SHP77 (cell line): ENCODE measurements around the gene WDR19.
A peak's percentile ranks its signal among the peaks of the same experiment; 100 is the strongest.

Experiments
- DNase-seq, 2 experiments: peaks; one replicate each; lab custom pipeline; 2025; lab: John Stamatoyannopoulos, UW

WDR19 gene

GRCh38 chr4:39303871-39304270 lies 121.5 kb downstream of the WDR19 start:
- no peak for DNase-seq

GRCh38 chr4:39304651-39305050 lies 122.3 kb downstream of the WDR19 start:
- DNase-seq, result no peak

- DNase-seq, result no peak
These were observed 123.8 kb downstream of the WDR19 start for GRCh38 chr4:39305912-39306677.

GRCh38 chr4:39308611-39309010 lies 126.3 kb downstream of the WDR19 start:
- DNase-seq, result peak; percentile 8 to 23

- no peak for DNase-seq
These were observed 130.5 kb downstream of the WDR19 start for GRCh38 chr4:39312816-39313215.

GRCh38 chr4:39319676-39320075 lies 137.3 kb downstream of the WDR19 start:
- no peak for DNase-seq

GRCh38 chr4:39320381-39321115 lies 138.2 kb downstream of the WDR19 start:
- DNase-seq, result no peak

- no peak for DNase-seq
These were observed 141.5 kb downstream of the WDR19 start for GRCh38 chr4:39323821-39324220.

GRCh38 chr4:39324446-39324845 lies 142.1 kb downstream of the WDR19 start:
- no peak for DNase-seq

- no peak for DNase-seq
These were observed 142.7 kb downstream of the WDR19 start for GRCh38 chr4:39324897-39325613.

GRCh38 chr4:39326468-39326977 lies 144.2 kb downstream of the WDR19 start:
- no peak for DNase-seq

- no peak for DNase-seq
These were observed 148.0 kb downstream of the WDR19 start for GRCh38 chr4:39330353-39330752.

- no peak for DNase-seq
These were observed 148.9 kb downstream of the WDR19 start for GRCh38 chr4:39331191-39331590.
